HG03442 (cell line): ENCODE measurements around the gene BNC2.

Experiments
- ATAC-seq: cut with Tn5 transposase; IDR thresholded peaks from one replicate; pipeline ENCODE4 v1.9.1; 2021; ENCODE audit warnings: mild to moderate bottlenecking, moderate library complexity; ENCODE audit not compliant: unreplicated experiment

The BNC2 gene

DNA sequence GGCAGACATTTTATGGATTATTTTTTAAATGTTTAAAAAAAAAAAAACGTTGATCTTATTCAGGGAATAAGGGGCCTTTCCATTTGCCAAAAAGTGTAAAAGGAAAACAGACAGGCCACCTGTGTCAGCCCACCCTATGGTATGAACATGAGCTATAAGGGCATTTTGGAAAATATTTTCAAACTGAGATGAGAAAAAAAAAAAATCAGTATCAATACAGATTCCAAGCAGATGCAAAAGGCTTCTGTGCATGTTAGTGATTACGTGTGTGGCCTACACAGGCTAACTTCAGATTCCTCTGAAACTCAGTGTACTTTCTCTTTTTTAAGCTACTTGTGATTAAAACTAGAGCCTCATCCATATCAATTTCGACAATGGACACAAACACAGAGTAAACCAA, 189.9 kb downstream of the BNC2 start:
- no peak for ATAC-seq

DNA sequence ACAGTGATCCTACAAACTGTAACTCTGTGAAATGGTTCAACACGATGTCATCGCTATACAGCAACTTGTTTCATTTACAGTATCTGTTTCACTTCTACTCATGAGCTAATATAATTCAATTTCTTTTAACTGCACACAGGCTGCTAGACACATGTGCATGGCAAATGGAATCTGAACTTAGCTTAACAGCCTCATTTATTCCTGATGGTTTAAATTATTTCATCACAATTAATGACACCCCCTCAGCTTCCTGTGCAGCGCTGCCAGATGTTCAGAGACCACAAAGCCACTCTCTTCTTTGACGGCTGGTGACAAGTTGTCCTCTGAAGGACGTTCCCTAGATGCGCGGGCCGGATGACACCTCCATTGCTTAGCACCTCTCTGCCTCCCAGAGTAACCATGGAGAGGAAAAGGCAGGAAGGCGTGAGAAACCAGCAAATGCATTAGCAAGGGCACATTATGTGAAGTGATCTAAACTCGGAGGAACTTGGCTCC, 191.1 kb downstream of the BNC2 start:
- ATAC-seq, result no peak

DNA sequence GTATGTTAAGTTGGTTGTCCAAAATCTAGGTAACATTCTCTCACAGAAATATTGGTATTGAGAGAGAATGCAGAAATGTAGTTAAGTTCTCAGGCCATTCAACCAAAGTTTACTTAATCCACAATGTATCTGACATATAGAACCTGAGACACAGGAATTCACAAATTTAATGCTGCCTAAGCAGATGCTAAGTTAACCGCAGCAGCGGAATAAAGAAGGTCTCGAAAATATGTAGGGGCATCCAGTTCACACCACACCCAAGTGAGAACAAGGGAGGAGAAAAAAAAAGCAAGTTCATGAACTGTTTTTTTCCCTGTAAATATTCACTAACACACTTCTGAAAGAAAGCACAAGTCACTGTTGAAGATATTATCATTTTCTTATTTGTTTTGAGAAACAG, 194.0 kb downstream of the BNC2 start:
- ATAC-seq, result no peak

DNA sequence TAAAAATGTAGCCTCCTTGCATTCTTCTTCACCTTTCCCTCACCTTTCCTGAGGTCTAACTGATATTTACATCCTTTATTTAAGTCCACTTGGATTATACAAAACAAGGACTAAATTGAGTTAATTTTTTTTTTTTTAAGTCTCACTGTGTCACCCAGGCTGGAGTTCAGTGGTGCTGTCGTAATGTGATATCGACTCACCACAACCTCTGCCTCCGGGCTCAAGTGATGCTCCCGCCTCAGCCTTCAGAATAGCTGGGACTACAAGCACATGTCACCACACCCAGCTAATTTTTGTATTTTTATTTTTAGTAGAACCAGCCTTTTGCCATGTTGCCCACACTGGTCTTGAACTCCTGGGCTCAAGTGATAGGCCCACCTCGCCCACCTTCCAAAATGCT, 195.3 kb downstream of the BNC2 start:
- no peak for ATAC-seq

DNA sequence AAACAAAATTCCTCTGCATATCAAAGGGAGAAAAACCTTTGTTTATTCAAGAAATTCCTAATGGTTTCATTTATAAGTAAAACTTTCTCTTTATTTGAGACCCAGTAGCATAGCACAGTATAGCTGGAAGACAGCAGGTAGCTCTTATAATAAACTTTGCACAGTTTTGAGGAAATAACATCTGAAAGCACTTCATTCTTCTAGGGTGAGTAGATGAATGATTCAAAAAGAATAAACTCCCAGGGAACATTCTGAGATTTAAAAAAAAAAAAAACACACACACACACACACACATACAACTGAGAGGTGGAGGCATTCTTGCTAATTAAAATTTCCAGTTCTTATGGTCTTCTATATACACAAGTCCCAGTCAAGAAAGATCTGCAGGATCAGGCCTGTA, 197.3 kb downstream of the BNC2 start:
- no peak for ATAC-seq

DNA sequence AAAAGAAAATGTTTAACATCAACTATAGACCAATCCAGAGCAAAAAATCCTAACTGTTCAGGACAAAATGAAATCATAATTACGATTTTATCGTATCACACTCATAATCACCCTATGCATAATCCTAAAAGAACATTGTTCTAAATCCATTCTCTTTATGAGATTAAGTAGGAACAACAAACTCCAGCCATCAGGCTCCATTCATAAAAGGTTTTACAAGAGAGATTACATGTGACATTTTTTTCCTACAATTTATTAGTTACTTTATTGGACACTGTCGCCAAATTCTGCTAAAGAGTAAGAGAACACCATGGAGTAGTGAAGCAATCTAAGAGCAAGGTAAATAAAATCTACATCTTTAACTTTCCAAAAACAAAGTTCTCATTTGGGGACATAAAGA, 198.0 kb downstream of the BNC2 start:
- no peak for ATAC-seq

DNA sequence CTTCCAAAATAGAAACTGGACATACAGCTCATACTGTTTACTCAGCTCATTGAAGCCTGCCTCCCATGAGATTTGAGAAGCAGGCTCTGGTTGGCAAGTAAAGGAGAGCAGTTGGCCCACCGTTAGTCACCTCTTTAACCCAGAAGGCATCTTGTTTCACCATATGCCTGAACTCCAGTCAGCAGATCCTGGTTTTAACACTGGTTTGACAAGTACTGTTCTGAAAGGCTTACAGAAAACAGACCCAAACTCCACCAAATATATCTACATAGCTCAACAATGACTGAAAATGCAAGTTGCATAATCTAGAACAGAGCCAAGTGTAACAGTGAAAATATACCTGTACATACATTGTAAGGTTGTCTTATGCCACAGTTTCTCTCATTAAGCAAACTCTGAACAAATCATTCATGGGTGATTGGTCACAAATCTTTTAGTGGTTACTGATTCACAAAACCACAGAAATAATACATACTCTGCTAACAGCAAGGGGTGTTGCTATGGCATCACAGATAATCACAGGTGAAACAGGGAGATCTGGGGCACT, 198.8 kb downstream of the BNC2 start:
- ATAC-seq, result no peak

DNA sequence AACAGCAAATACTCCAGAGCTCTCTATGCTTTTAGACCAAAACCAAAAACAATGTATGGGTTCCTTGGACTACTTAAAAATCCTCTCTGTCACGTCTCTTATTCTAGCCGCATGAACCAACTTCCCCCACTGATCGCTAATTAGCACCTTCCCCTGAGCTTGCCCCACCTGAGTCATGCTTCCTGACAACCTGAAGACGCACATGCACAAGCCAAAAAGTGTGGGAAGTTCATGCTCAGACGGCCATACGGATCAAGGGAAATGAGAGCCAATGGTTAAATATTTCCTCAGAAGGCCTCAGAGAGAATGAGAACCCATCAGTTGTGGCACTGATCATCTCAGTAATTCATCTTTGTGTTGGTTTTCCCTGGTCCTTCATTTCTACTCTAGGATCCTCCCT, 199.7 kb downstream of the BNC2 start:
- ATAC-seq, result no peak

DNA sequence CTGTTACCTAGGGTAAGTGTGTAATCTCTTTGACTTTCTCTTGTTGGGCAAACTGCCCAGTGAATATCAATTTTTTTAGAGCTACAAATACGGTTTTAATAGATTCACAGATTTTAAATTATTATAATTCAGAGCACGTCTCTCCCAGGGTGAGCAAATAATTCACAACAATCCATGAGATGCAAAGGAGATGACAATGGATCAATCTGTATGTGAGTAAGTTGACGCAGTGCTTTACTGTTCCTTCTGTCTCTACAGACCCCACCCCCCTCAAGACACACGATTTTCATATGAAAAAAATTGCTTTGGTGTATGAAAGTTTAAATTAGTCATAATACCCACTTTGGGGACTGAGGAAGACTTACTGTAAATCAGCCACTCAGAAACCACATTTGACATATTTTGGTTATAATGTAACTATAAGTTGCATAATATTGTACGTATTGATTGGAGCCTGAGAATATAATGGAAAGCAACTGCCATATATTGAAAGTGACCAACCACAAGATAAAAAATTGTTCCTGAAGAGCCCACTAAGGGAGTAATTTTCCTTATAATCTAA, 201.7 kb downstream of the BNC2 start:
- ATAC-seq, result no peak

DNA sequence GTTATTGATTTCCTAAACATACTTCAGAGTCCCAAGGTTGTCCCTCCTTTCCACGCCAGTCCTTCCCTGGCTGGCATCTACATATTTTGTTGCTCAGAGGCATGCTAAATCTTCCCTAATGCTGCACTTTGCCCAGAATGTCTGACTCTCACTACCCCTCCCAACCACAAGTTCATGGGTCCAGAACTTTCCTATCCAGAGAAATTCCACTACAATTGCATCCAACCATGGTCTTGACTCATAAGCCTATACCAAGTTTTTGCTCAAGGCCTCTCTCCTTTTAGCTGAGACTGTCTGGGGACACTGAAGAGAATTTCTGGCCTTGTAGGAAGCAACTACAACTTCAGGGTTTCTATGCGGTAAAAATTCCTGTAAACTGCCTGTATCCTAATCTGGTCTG, 206.3 kb downstream of the BNC2 start:
- ATAC-seq, result no peak

DNA sequence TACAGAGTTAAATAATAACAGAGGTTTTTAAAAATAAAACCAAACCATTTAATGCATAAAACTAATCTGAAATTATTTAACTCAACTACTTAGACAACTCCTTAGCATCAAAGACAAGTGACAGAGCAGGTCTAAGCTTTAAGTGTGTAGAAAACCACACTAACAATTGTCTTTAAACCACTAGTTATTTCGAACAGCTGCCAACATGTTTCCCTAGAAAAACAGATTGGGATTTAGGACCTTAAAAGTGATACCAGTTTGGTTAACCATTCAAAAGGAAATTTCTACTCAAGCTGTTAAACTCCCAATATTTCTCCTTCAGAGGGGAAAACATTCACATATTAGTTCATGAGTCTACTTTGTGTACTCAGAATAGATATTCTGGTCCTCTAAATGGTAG, 208.7 kb downstream of the BNC2 start:
- ATAC-seq, result no peak

DNA sequence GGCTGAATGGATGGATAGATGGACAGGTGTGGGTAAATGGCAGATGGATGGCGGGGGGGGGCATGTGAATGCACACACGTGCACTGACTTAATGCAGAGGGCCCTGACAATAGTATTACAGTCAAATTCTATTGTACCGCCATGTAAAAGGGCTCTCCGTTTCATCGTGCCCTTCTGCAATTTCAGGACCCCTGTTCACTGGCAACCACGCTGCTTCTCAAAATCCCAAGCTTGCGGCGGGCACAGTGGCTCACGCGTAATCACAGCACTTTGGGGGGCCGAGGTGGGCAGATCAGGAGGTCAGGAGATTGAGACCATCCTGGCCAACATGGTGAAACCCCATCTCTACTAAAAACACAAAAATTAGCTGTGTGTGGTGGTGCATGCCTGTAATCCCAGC, 211.4 kb downstream of the BNC2 start:
- ATAC-seq, result no peak

DNA sequence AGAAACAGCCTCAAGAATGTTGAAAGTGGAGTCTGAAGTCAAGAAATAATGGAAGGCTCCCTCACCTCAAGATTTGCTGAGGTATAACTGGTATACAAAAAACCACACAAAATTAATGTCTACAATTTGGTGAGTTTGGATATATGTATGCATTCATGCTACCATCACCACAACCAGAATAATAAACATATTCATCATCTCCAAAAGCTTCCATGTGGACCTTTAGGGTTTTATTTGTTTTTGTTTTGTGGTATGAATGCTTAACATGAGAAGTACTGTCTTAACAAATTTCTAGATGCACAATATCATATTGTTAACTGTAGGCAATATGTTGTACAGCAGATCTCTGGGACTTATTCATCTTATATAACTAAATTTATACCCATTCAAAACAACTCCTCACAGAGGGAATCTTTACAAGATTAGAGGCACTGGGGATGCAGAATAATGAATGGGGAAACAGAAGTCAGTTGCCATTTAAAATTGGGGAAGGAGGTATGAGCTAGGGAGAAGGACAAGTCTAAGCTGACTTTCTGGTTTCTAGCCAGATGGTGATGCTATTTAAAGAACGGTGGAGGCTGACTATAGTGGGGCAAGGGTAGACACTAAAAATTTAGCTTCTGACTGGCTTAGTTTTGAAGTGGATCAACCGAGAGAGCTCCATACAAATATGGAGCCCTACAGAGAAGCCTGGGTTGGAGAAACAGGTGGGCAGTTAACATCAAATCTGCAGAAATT, 213.9 kb downstream of the BNC2 start:
- ATAC-seq, result no peak

DNA sequence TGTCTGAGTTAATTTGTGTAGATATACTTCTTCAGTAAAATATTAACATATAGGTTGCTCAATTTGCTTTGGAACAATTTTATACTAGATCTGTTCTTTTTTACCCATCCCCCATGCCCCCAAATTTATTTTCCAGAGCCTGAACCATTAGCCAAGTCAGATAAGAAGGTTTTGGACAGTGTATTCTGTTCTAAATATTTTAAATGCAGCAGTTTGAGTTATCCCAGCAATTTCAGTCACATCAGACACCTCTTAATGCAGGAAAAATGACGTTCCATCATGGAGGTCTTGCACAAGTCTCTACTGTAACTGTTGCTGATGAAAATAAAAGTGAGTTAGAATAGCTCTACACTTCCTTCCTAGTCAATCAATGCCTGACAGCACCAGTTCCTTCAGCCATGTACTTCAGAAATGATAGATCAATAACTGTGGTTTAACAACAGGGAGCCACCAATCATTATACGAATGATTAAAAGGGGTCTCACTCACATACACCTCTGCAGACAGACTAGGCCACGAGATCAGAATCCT, 215.8 kb downstream of the BNC2 start:
- no peak for ATAC-seq

DNA sequence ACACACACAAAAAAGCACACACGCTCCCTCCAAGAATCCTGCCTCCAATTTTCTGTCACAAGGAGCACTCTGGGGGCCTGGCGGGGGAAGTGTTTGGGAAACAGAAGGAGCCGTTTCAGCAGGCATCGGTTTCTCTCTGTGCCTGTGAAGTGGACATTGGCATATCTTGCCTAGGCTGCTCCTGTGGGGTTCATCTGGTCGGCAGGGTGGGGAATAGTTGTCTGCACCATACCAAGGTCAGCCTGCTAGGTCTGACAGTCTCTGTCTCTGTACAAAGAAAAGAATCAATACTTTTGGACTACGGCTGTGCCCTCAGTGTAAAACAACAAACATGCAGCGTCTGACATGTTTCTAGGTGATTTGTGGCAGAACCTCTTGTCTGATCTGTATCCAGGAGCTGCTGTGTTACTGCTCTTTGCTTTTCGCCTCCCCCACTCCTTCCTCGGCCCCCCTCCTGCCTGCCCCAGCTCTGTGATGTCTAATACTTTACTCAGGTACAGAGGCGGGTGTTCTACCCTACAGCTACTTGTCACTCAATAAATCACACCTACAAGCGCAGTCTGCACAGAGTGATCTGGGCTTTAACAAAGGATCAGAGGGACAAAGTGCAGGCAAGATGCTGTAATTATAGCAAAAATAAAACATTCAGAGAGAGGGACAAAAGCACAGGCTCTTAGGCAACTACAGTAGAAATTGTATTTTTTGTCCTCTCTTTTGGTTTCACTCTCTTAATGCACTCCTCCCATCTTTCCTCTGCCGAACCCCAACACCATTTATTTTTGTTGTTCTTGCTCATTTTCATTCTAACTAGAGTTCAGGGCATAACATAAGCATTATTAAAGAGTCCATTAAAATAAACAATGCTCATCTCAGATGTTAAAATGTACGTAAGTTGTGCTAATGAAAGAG, 216.7 kb downstream of the BNC2 start:
- ATAC-seq, result no peak

DNA sequence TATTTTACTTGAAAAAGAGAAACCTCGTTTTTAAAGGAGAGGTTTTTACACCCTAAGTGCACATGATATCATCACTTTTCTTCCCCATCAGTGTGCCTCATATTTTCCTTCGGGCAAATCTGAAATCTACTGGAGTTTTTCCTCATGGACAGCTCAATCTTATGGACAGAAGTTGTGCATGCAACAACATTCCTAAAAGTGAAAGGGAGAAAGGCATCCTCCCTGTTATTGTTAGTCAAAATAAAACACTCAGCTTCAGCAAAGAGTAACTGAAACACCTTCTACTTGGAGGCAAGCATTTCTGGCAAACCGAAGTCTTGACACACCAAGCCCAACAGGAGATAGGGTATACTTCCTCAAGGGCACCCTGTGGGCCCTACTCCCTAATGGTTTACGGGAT, 217.9 kb downstream of the BNC2 start:
- no peak for ATAC-seq

DNA sequence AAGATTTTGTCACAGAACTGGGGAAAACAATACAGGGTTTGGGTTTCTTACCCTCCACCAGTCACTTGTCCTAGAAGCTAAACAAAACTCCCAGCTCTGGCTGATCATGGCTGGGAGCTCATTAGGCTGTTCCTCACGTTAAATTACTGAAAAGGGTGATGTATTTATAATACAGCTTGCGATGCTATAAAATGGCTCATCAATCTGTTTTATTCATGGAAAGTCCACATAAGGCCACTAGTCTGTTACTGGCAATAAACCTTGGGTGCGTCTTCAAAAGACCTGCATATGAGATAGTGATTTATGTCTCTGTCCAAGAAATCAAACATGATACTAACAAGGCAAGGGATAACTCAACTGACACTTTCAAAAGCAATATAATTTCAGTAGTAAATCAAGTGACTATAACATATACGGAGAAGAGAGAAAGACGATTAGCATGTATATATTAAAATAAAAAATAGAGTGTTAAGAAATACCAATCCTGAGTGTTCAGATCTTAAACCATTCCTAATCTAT, 219.0 kb downstream of the BNC2 start:
- ATAC-seq, result no peak

DNA sequence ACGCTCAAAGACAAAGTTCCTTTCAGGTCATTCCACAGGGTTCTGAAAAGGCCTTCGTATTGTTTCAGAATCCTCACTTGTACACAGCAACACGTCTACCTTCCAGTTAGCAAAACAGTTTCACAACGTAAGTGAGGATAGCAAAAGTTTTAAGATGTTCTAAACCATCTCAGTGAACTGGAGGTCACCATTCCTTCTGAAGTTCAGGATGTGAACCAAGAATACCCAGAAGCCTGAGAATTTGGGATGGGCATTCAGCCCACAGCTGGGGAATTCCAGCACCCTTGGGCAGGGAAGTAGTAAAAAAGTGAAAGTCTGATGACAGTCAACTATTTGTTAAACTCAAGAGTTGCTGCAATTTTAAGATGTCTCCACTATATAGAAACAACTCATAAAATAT, 224.5 kb downstream of the BNC2 start:
- no peak for ATAC-seq

DNA sequence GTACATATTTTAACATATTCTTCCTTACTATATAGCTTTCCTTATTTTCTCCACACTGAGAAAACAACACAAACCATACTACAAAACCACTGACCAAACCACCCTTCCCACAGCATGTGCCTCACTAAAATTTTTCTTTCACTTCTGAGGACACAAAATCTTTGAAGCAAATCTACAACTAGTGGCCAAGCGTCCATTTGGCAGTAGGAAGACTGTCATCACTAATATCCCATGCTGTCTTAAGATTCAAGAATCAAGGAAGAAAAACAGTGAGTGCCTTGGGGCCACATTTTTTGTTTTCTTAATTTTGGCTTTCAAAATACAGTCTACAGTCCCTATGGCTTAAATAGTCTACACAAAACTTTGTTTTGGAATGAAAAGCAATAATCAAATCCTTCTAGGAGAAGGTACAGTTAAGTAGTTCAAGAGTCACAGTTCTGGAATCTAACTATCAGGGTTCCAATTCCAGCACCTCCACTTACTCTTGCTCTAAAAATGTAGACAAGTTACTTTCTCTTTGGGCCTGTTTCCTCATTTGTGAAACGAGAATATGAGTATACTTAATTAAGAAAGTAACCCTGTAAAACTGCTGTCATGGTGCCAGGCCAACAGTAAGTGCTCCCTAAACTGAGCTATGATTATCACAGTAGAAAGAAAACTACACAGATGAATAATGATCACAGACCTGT, 227.9 kb downstream of the BNC2 start:
- no peak for ATAC-seq

DNA sequence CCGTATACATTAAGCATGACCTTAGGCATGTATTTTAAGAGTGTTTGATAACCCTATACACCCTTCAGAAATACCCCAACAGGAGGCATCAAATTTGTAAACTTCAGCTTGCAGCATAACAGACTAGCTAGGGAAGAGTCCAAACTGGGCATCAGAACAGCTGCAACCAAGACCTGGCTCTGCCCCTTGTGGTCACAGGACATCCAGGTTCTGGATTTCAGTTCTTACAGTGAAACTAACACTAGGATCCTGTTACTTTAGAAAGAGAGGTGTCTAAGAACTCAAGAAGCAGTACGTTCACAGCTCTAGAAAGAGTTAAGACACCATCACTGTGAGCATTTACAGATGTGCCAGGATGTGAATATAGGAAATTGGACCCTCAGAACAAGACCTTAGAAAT, 229.8 kb downstream of the BNC2 start:
- no peak for ATAC-seq

DNA sequence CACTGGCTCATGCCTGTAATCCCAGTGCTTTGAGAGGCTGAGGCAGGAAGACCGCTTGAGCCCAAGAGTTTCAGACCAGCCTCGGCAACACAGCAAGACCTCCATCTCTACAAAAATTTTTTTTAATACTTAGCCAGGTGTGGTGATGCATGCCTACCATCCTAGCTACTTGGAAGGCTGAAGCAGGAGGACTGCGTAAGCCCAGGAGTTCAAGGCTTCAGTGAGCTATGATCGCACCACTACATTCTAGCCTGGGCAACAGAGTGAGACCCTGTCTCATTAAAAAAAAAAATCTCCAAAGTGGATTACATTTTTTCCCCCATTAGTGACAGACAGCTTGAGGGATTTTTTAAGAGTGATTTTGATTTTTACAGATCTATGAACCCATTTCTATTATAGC, 230.8 kb downstream of the BNC2 start:
- ATAC-seq, result no peak
